Measurements from ENCODE around the gene WDR45B.

WDR45B gene

DNA sequence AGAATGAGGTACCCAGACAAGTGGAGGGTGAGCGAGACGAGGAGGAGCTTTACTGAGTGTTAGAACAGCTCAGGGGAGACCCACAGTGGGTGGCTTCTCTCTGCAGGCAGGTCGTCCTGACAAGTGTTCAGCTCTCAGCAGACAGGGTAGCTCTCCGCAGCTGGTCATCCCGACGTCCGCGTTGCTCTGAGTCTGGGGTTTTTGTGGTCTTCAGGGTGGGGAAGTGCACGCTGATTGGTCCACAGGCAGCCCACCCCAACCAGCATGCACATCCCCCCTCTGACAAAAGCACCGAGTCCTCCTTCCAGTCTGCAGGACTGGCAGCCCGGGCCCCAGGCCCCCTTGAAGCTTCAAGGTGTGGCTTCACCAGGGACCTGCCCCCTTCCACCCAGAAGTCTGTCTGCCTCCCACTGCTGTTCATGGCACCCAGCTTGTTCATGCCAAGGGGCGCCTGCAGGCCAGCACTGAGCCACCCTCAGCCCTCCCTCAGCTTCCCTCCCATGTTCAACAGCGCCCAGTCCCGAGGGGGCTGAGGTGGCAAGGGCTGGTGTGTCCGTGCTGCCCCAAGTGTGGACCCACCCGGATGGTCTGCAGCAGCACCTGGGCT is 19.9 kb upstream of the WDR45B start:
- 0 out of 2 replicates have a peak overlapping the region, but pooled peaks have one; percentile 20 for H3K4me2 ChIP-seq (ENCODE audit: low read length)
- no peaks in the 10 kb centered on the region for H3K9me2 ChIP-seq (replicated peaks; ENCODE audit: control insufficient read depth, low read length)

DNA sequence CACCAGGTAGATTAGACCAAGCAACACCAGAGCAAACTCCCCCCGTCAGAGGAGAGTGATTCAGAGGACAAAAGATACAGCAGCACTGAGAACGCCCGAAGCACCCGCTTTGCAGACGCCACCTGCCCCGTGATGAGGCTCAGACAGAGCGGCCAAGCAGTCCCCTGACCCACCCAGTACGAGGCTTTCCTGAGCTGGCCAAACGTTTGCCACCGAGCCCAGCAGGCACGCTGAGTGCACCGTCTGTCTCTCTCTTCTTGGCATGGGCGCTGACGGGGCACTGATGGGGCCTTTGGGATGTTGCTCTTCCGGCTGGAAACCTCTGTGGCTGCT is 19.4 kb upstream of the WDR45B start:
- no peaks in the 10 kb centered on the region for H3F3A ChIP-seq (ENCODE audit: control insufficient read depth, insufficient read depth)
- H4K20me1 ChIP-seq (ENCODE audit: control insufficient read depth, insufficient read depth, low read depth, low read length), result no peaks in the 10 kb centered on the region
- H3K4me3 ChIP-seq (ENCODE audit: low read length), result no peak overlapping the region
- no peaks in the 10 kb centered on the region for H3K79me2 ChIP-seq (ENCODE audit: control insufficient read depth, low read length)
- H3K9me3 ChIP-seq (ENCODE audit: control insufficient read depth, insufficient read depth, low read length), result peaks cover 4% of the 10 kb centered on the region; the same call in 1 of the 2 replicates
- no peak overlapping the region for H3K27ac ChIP-seq (ENCODE audit: low read depth, low read length)
- H3K36me3 ChIP-seq (ENCODE audit: control insufficient read depth, low read length), result no peaks in the 10 kb centered on the region
- no peak overlapping the region for H3K4me2 ChIP-seq (ENCODE audit: low read length)
- H3K4me1 ChIP-seq (ENCODE audit: control insufficient read depth, low read length), result no peaks in the 10 kb centered on the region
- no peaks in the 10 kb centered on the region for H3K9me2 ChIP-seq (replicated peaks; ENCODE audit: control insufficient read depth, low read length)
- no peaks in the 10 kb centered on the region for H3K27me3 ChIP-seq (ENCODE audit: control insufficient read depth, low read length)
- TF ChIP-seq EZH2phosphoT487 (IDR thresholded peaks at IDR 0.05; ENCODE audit: borderline replicate concordance, low read length), result no peak
- TF ChIP-seq, protein P1, sequence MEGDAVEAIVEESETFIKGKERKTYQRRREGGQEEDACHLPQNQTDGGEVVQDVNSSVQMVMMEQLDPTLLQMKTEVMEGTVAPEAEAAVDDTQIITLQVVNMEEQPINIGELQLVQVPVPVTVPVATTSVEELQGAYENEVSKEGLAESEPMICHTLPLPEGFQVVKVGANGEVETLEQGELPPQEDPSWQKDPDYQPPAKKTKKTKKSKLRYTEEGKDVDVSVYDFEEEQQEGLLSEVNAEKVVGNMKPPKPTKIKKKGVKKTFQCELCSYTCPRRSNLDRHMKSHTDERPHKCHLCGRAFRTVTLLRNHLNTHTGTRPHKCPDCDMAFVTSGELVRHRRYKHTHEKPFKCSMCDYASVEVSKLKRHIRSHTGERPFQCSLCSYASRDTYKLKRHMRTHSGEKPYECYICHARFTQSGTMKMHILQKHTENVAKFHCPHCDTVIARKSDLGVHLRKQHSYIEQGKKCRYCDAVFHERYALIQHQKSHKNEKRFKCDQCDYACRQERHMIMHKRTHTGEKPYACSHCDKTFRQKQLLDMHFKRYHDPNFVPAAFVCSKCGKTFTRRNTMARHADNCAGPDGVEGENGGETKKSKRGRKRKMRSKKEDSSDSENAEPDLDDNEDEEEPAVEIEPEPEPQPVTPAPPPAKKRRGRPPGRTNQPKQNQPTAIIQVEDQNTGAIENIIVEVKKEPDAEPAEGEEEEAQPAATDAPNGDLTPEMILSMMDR (IDR thresholded peaks at IDR 0.05; ENCODE audit: low read depth, low read length, poor library complexity, severe bottlenecking), result no peak

More for the DNA sequence above, 19.9 kb upstream of the WDR45B start:
- Histone ChIP-seq H4K20me1 (ENCODE audit: control insufficient read depth, insufficient read depth, low read depth, low read length) (no peaks in the 10 kb centered on the region), H3K9me3 (ENCODE audit: control insufficient read depth, insufficient read depth, low read length) (peaks cover 4% of the 10 kb centered on the region; the same call in 1 of the 2 replicates), H3K27me3 (ENCODE audit: control insufficient read depth, low read length) (no peaks in the 10 kb centered on the region), H3F3A (ENCODE audit: control insufficient read depth, insufficient read depth) (no peaks in the 10 kb centered on the region), H3K36me3 (ENCODE audit: control insufficient read depth, low read length) (no peaks in the 10 kb centered on the region), H3K79me2 (ENCODE audit: control insufficient read depth, low read length) (no peaks in the 10 kb centered on the region), H3K27ac (ENCODE audit: low read depth, low read length) (no peak overlapping the region), H3K4me3 (ENCODE audit: low read length) (no peak overlapping the region), H3K4me1 (ENCODE audit: control insufficient read depth, low read length) (no peaks in the 10 kb centered on the region)
- TF ChIP-seq EZH2phosphoT487 (IDR thresholded peaks at IDR 0.05; ENCODE audit: borderline replicate concordance, low read length), result no peak
- TF ChIP-seq, protein P1 (IDR thresholded peaks at IDR 0.05; ENCODE audit: low read depth, low read length, poor library complexity, severe bottlenecking), result no peak

DNA sequence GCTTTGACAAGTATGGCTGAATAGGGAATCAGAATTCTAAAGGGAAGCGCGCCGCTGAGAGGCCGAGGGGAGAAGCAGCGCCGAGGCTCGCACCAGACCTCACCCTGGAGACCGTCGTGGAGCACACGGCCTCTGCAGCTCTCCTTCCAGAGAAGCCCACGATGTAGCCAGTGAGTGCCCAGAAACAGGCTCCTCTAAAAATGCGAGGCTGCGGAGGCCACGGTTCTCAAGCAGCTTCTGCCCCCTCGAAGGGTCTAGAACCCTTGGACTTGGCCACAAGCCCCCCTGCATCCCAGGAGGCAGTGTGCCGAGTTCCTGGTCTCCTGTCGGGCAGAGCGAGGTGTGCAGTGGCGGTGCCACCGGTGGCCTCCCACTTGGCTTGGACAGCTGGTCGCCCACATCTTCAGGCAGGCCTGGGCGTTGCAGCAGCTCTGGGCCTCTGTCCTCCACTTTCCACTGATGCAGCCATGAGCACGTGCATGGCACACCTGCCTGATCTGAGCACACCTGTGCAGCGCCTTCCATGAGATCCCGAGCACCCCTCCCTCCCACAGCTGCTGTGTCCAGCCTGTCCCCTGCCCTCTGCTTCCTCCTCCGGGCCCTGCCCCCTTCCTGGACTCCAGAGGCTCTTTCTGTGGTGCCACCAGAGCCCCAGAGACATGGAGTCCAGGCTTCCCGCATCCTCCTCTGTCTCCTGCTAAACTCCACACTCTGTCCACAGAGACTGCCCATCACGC is 18.9 kb upstream of the WDR45B start:
- TF ChIP-seq EZH2phosphoT487 (IDR thresholded peaks at IDR 0.05; ENCODE audit: borderline replicate concordance, low read length), result no peak
- TF ChIP-seq, protein P1 (IDR thresholded peaks at IDR 0.05; ENCODE audit: low read depth, low read length, poor library complexity, severe bottlenecking), result no peak
- Histone ChIP-seq H3K27ac (ENCODE audit: low read depth, low read length) (no peak overlapping the region), H3K36me3 (ENCODE audit: control insufficient read depth, low read length) (no peaks in the 10 kb centered on the region)

More for the DNA sequence above, 18.9 kb upstream of the WDR45B start:
- no peak overlapping the region for H3K4me2 ChIP-seq (ENCODE audit: low read length)
- H3K9me2 ChIP-seq (replicated peaks; ENCODE audit: control insufficient read depth, low read length), result no peaks in the 10 kb centered on the region
- H3K9me3 ChIP-seq (ENCODE audit: control insufficient read depth, insufficient read depth, low read length), result peaks cover 2% of the 10 kb centered on the region; the same call in 1 of the 2 replicates
- no peaks in the 10 kb centered on the region for H3K4me1 ChIP-seq (ENCODE audit: control insufficient read depth, low read length)
- no peaks in the 10 kb centered on the region for H3K79me2 ChIP-seq (ENCODE audit: control insufficient read depth, low read length)
- no peaks in the 10 kb centered on the region for H4K20me1 ChIP-seq (ENCODE audit: control insufficient read depth, insufficient read depth, low read depth, low read length)
- no peaks in the 10 kb centered on the region for H3K27me3 ChIP-seq (ENCODE audit: control insufficient read depth, low read length)
- no peaks in the 10 kb centered on the region for H3F3A ChIP-seq (ENCODE audit: control insufficient read depth, insufficient read depth)
- no peak overlapping the region for H3K4me3 ChIP-seq (ENCODE audit: low read length)

Measured in DOHH2 (cell line).